Measurements from ENCODE around the gene PTPN23. TPM values are rescaled to one million over a fixed set of nuclear protein-coding genes. Genes with fewer than 3 reads are reported as not detected.

The PTPN23 gene
- total and polyA plus RNA-seq, 12 donors: 9.2 to 23.4 (median 19.6) TPM

DNA sequence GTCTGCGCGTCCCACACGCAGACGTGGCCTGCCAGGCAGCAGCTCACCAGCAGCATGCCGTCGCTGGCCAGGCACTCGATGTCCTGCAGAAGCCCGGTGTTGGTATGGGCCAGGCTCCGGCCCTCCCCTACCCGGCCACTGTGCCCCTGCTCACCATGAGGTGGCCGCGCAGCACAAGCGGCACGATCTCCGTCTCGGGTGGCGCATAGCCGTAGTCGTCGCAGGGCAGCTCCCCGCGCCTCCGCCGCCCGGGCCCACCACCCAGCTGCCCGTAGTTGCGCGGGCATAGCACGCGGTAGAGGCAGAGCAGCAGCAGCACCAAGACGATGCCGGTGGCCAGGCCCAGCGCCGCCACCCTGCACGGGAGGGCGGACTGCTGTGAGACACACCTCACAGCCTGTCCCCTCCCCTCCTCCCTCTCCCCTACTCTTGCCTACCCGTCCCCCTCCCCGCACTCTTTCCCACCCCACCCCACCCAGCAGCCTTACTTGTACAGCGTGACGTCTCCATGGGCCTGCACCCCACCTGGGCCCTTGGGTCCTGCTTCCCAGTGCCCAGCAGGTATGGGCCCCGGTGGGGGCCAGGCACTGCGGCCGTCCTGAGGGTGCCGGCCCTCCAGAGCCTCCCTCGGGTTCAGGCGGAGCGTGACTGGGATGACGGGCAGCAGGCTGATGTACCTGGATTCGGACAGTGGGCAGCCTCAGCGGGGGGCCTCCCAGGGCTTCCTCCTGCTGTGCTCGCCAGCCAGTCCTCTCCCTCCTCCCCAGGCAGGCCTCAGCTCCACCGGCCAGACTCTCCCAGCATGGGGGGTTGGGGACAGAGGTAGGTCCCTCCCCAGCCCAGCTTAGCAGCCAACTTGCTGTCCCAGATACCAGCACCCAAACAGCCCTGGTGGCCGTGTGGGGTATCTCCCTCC lies 37.6 kb downstream of the PTPN23 start:
- H3K4me3 ChIP-seq: no peak overlapping the region

DNA sequence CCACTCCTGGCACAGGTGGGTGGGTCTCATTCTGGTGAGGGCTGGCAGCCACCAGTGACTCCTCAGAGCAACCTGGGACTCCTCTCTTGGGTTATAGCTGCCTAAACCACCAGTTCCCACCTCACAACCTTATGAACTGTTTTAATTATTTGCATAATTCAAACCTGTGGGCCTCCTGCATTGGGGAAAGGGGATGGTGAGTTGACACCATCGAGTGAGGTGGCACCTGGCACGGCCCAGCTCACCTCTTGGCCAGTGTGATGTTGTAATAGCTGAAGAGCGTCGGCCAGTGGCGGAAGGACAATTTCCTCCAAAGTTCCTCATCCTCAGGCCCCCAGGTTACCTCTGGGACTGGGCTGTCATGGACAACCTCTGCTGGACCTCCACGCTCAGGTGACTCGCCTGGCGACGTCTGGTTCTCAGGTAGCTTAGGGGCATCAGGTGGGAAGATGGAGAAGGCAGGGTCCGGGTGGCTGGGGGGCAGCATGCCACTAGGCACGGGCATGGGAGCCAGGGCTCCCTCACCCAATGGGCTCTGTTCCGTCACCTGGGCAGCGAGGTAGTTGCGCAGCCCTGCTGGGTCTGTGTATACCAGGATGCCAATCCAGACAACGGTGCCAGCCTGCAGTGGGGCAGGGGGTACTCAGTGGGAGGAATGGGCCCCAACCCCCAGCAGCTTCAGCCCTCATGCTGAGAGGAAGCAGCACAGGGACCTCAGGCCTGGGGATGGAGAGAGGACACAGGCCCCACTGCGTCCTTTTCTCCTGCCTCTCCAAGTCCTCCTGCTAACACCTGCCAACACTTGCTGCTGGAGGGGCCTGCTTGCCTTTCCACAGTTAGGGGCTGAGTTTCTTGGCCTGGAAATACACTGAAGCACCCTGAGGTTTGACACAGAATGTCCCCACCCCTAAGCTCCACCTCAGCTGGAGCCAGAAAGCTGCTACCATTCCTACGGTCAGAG lies 38.5 kb downstream of the PTPN23 start:
- ATAC-seq: no peak

More for the DNA sequence above, 37.6 kb downstream of the PTPN23 start:
- intact Hi-C loops (cut with DNase I): no loop called here
- WGBS, 2 donors: 92 to 94% methylated on average over 53 of the region's 53 CpGs
- no peak overlapping the region for H3K27ac ChIP-seq
- TF ChIP-seq, protein P1, sequence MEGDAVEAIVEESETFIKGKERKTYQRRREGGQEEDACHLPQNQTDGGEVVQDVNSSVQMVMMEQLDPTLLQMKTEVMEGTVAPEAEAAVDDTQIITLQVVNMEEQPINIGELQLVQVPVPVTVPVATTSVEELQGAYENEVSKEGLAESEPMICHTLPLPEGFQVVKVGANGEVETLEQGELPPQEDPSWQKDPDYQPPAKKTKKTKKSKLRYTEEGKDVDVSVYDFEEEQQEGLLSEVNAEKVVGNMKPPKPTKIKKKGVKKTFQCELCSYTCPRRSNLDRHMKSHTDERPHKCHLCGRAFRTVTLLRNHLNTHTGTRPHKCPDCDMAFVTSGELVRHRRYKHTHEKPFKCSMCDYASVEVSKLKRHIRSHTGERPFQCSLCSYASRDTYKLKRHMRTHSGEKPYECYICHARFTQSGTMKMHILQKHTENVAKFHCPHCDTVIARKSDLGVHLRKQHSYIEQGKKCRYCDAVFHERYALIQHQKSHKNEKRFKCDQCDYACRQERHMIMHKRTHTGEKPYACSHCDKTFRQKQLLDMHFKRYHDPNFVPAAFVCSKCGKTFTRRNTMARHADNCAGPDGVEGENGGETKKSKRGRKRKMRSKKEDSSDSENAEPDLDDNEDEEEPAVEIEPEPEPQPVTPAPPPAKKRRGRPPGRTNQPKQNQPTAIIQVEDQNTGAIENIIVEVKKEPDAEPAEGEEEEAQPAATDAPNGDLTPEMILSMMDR (IDR thresholded peaks at IDR 0.05): no peak
- no peak for ATAC-seq
- H3K36me3 ChIP-seq: peaks cover 0 to 81% (median 26%) of the 10 kb centered on the region in 9 donors
- no peak for DNase-seq
- no peaks in the 10 kb centered on the region for H3K27me3 ChIP-seq
- peaks cover 10 to 24% (median 16%) of the 10 kb centered on the region in 9 donors for H3K4me1 ChIP-seq
- no peaks in the 10 kb centered on the region for H3K9me3 ChIP-seq

GRCh38 chr3:47420044-47420430 lies 39.2 kb downstream of the PTPN23 start:
- TF ChIP-seq, protein P1 (IDR thresholded peaks at IDR 0.05): no peak
- H3K27ac ChIP-seq: no peak overlapping the region
- H3K27me3 ChIP-seq: no peaks in the 10 kb centered on the region
- peaks cover 0 to 81% (median 14%) of the 10 kb centered on the region in 9 donors for H3K36me3 ChIP-seq
- no peak overlapping the region for H3K4me3 ChIP-seq
- intact Hi-C loops (cut with DNase I): loop anchor here in 5 of 10 donors (2.0 to 5.0 kb wide), 3 partner anchors 55 to 57 kb away; partner anchors contain the start of gene SCAP (in 4 of the 5)
- ATAC-seq: no peak
- H3K4me1 ChIP-seq: peaks cover 10 to 24% (median 16%) of the 10 kb centered on the region in 9 donors
- DNase-seq: no peak
- WGBS, 2 donors: 91 to 96% methylated on average over 5 of the region's 5 CpGs
- H3K9me3 ChIP-seq: no peaks in the 10 kb centered on the region

More for the DNA sequence above, 38.5 kb downstream of the PTPN23 start:
- DNase-seq: no peak
- Histone ChIP-seq H3K4me3 (no peak overlapping the region), H3K27me3 (no peaks in the 10 kb centered on the region), H3K9me3 (no peaks in the 10 kb centered on the region), H3K4me1 (peaks cover 10 to 24% (median 16%) of the 10 kb centered on the region in 9 donors), H3K27ac (no peak overlapping the region), H3K36me3 (peaks cover 0 to 81% (median 17%) of the 10 kb centered on the region in 9 donors)
- TF ChIP-seq, protein P1 (IDR thresholded peaks at IDR 0.05): no peak
- intact Hi-C loops (cut with DNase I): loop anchor here in 5 of 10 donors (2.0 to 5.0 kb wide), 3 partner anchors 55 to 58 kb away; partner anchors contain the start of gene SCAP (in 4 of the 5)
- 92 to 93% methylated on average over 17 of the region's 17 CpGs for WGBS, 2 donors
